ENCODE data around the gene RUNX3.
"Not testable (repeated sequence)": the region's sequence is repeated elsewhere in the genome, so short reads cannot be mapped to it uniquely, and the experiment has no call there.

The RUNX3 gene

GRCh38 chr1:24899581-24900485 is 30.2 kb downstream of the RUNX3 start:
- DNase-seq: no peak

GRCh38 chr1:24898909-24899439 is 31.1 kb downstream of the RUNX3 start:
- no peak for DNase-seq

GRCh38 chr1:24898152-24898908 is 31.7 kb downstream of the RUNX3 start:
- no peak for DNase-seq

GRCh38 chr1:24897263-24898151 is 32.6 kb downstream of the RUNX3 start:
- DNase-seq: no peak

- DNase-seq: no peak
Measured at GRCh38 chr1:24896596-24897262, 33.3 kb downstream of the RUNX3 start.

GRCh38 chr1:24896176-24896575 is 33.9 kb downstream of the RUNX3 start:
- no peak for DNase-seq

- DNase-seq: no peak
Measured at GRCh38 chr1:24895511-24895910, 34.6 kb downstream of the RUNX3 start.

- DNase-seq: no peak
Measured at GRCh38 chr1:24894002-24894401, 36.1 kb downstream of the RUNX3 start.

- DNase-seq: no peak
Measured at GRCh38 chr1:24893431-24893830, 36.6 kb downstream of the RUNX3 start.

- no peak for DNase-seq
Measured at GRCh38 chr1:24892188-24893153, 37.6 kb downstream of the RUNX3 start.

GRCh38 chr1:24891367-24891766 is 38.7 kb downstream of the RUNX3 start:
- not testable (repeated sequence) for DNase-seq

- no peak for DNase-seq
Measured at GRCh38 chr1:24890887-24891286, 39.2 kb downstream of the RUNX3 start.

- DNase-seq: no peak
Measured at GRCh38 chr1:24888971-24889676, 41.0 kb downstream of the RUNX3 start.

GRCh38 chr1:24888061-24888970 is 41.8 kb downstream of the RUNX3 start:
- DNase-seq: no peak

GRCh38 chr1:24886241-24886640 is 43.8 kb downstream of the RUNX3 start:
- DNase-seq: no peak

GRCh38 chr1:24884751-24885150 is 45.3 kb downstream of the RUNX3 start:
- DNase-seq: no peak

GRCh38 chr1:24881034-24881433 is 49.0 kb downstream of the RUNX3 start:
- no peak for DNase-seq

GRCh38 chr1:24878775-24879742 is 51.0 kb downstream of the RUNX3 start:
- DNase-seq: no peak
